CD8-positive, alpha-beta memory T cell (primary cell): ENCODE results near the gene SRBD1. TPM values are rescaled to one million over a fixed set of nuclear protein-coding genes. Genes with fewer than 3 reads are reported as not detected.

Experiments used
- CTCF ChIA-PET: fragments of 350-600 bp; sonication (Branson Sonifier 250); formaldehyde crosslinking; loops from one replicate; lab custom pipeline; 2021; ENCODE audit warnings: antibody characterized with exemption; lab: Charles Lee
- POLR2A ChIA-PET: fragments of 350-600 bp; sonication (Branson Sonifier 250); formaldehyde crosslinking; loops from one replicate; lab custom pipeline; 2021; ENCODE audit warnings: antibody characterized with exemption; lab: Charles Lee
- DNase-seq, 5 donors: peaks; one replicate each; pipeline versions ENCODE4 v3.0.0 to v3.0.0-alpha.2; 2020 to 2022; ENCODE audit warnings: mixed read lengths in 1 of 5
- H3K27ac ChIP-seq: one replicate; pipeline ENCODE4 v1.7.0; 2013; ENCODE audit warnings: low read depth, mild to moderate bottlenecking, low read length, moderate library complexity
- H3K27me3 ChIP-seq: 2 replicates; pipeline ENCODE4 v1.7.0; 2013; ENCODE audit warnings: low read length, mild to moderate bottlenecking; ENCODE audit not compliant: insufficient read depth, poor library complexity, severe bottlenecking
- H3K36me3 ChIP-seq: 2 replicates; pipeline ENCODE4 v1.7.0; 2013; ENCODE audit warnings: mild to moderate bottlenecking, low read length, moderate library complexity; ENCODE audit not compliant: insufficient read depth
- H3K4me1 ChIP-seq: 2 replicates; pipeline ENCODE4 v1.7.0; 2013; ENCODE audit warnings: mild to moderate bottlenecking, low read length, moderate library complexity; ENCODE audit not compliant: insufficient read depth
- H3K4me3 ChIP-seq: 2 replicates; pipeline ENCODE4 v1.7.0; 2013; ENCODE audit warnings: mild to moderate bottlenecking, low read length
- H3K9me3 ChIP-seq: 2 replicates; pipeline ENCODE4 v1.7.0; 2013; ENCODE audit warnings: mild to moderate bottlenecking, low read length
- H3K27ac Mint-ChIP-seq, 8 donors: one replicate each; pipeline ENCODE4 v1.8.0; 2020 to 2021; ENCODE audit warnings: mixed read lengths in 8 of 8, mild to moderate bottlenecking in 6 of 8, inconsistent platforms in 3 of 8, moderate library complexity in 3 of 8
- H3K27me3 Mint-ChIP-seq, 2 donors: one replicate each; pipeline ENCODE4 v1.8.0; 2020 to 2021; ENCODE audit warnings: mixed read lengths in 2 of 2, mild to moderate bottlenecking in 1 of 2, moderate library complexity in 1 of 2
- H3K36me3 Mint-ChIP-seq, 3 donors: one replicate each; pipeline ENCODE4 v1.8.0; 2020 to 2021; ENCODE audit warnings: mixed read lengths in 3 of 3, inconsistent platforms in 1 of 3, mild to moderate bottlenecking in 1 of 3
- H3K4me1 Mint-ChIP-seq, 3 donors: one replicate each; pipeline ENCODE4 v1.8.0; 2020 to 2021; ENCODE audit warnings: mixed read lengths in 3 of 3, inconsistent platforms in 1 of 3, mild to moderate bottlenecking in 1 of 3
- H3K4me3 Mint-ChIP-seq, 7 donors: one replicate each; pipeline ENCODE4 v1.8.0; 2020 to 2021; ENCODE audit warnings: mixed read lengths in 7 of 7, mild to moderate bottlenecking in 6 of 7, moderate library complexity in 4 of 7, inconsistent platforms in 2 of 7
- H3K9me3 Mint-ChIP-seq, 5 donors: one replicate each; pipeline ENCODE4 v1.8.0; 2020 to 2022; ENCODE audit warnings: mixed read lengths in 5 of 5, mild to moderate bottlenecking in 3 of 5, moderate library complexity in 2 of 5, inconsistent platforms in 1 of 5
- polyA plus RNA-seq: library from polyadenylated mRNA; unstranded; fragments of 300-500 nt; fragmentation: Illumina TruSeq; gene quantifications from one replicate; pipeline ENCODE4 v1.2.3, GENCODE V29; 2021
- total RNA-seq, 2 experiments: library from RNA; stranded (reverse); gene quantifications; one replicate each; pipeline ENCODE4 v1.2.3, GENCODE V29; 2021

SRBD1 gene
- total and polyA plus RNA-seq, 3 experiments from 2014 or later: 12.7 to 18.9 (median 18.1) TPM

GRCh38 chr2:45554073-45554741 is 56.9 kb downstream of the SRBD1 start:
- Histone ChIP-seq H3K36me3 (peaks cover 4% of the 10 kb centered on the region), H3K27me3 (no peaks in the 10 kb centered on the region), H3K27ac (no peak overlapping the region), H3K4me3 (no peak overlapping the region), H3K9me3 (no peaks in the 10 kb centered on the region), H3K4me1 (no peaks in the 10 kb centered on the region)
- peak overlapping the region in 4 of 8 donors; percentile 0 to 59 (median 28) for H3K27ac Mint-ChIP-seq
- DNase-seq: no peak
- no peaks in the 10 kb centered on the region for H3K27me3 Mint-ChIP-seq
- no peak overlapping the region for H3K4me3 Mint-ChIP-seq
- peaks cover 17 to 52% (median 36%) of the 10 kb centered on the region in 3 donors for H3K36me3 Mint-ChIP-seq
- H3K9me3 Mint-ChIP-seq: no peaks in the 10 kb centered on the region
- ChIA-PET CTCF (no interaction called here), POLR2A (no interaction called here)
- H3K4me1 Mint-ChIP-seq: peaks cover 2 to 26% (median 5%) of the 10 kb centered on the region in 3 donors

GRCh38 chr2:45551862-45552261 is 59.2 kb downstream of the SRBD1 start:
- H3K36me3 Mint-ChIP-seq: peaks cover 14 to 64% (median 35%) of the 10 kb centered on the region in 3 donors
- no peaks in the 10 kb centered on the region for H3K27me3 Mint-ChIP-seq
- no peak overlapping the region for H3K27ac ChIP-seq
- DNase-seq: no peak
- H3K27ac Mint-ChIP-seq: peak overlapping the region in 4 of 8 donors; percentile 10 to 89 (median 32)
- H3K4me3 ChIP-seq: no peak overlapping the region
- H3K4me1 ChIP-seq: no peaks in the 10 kb centered on the region
- CTCF ChIA-PET: no interaction called here
- H3K9me3 ChIP-seq: no peaks in the 10 kb centered on the region
- peaks cover 2 to 23% (median 5%) of the 10 kb centered on the region in 3 donors for H3K4me1 Mint-ChIP-seq
- H3K9me3 Mint-ChIP-seq: no peaks in the 10 kb centered on the region
- H3K4me3 Mint-ChIP-seq: no peak overlapping the region
- no peaks in the 10 kb centered on the region for H3K27me3 ChIP-seq
- POLR2A ChIA-PET: no interaction called here
- peaks cover 4% of the 10 kb centered on the region for H3K36me3 ChIP-seq

GRCh38 chr2:45545943-45546342 is 65.1 kb downstream of the SRBD1 start:
- Histone ChIP-seq H3K4me1 (no peaks in the 10 kb centered on the region), H3K27me3 (no peaks in the 10 kb centered on the region), H3K27ac (no peak overlapping the region), H3K4me3 (no peak overlapping the region), H3K9me3 (peaks cover 3% of the 10 kb centered on the region), H3K36me3 (peaks cover 4% of the 10 kb centered on the region)
- POLR2A ChIA-PET: no interaction called here
- Mint-ChIP-seq H3K27ac (peak overlapping the region in 1 of 8 donors; percentile 3), H3K4me3 (no peak overlapping the region), H3K27me3 (no peaks in the 10 kb centered on the region), H3K36me3 (peaks cover 4 to 81% (median 25%) of the 10 kb centered on the region in 3 donors), H3K4me1 (peaks cover 0 to 6% (median 5%) of the 10 kb centered on the region in 3 donors), H3K9me3 (no peaks in the 10 kb centered on the region)
- no peak for DNase-seq
- CTCF ChIA-PET: no interaction called here

GRCh38 chr2:45543257-45543656 is 67.8 kb downstream of the SRBD1 start:
- peak overlapping the region in 1 of 8 donors; percentile 3 for H3K27ac Mint-ChIP-seq
- H3K4me1 Mint-ChIP-seq: no peaks in the 10 kb centered on the region
- H3K36me3 Mint-ChIP-seq: peaks cover 15 to 82% (median 17%) of the 10 kb centered on the region in 3 donors
- no peaks in the 10 kb centered on the region for H3K4me1 ChIP-seq
- DNase-seq: no peak
- no peak overlapping the region for H3K27ac ChIP-seq
- no peaks in the 10 kb centered on the region for H3K27me3 Mint-ChIP-seq
- CTCF ChIA-PET: no interaction called here
- no peaks in the 10 kb centered on the region for H3K27me3 ChIP-seq
- no peaks in the 10 kb centered on the region for H3K9me3 Mint-ChIP-seq
- no peak overlapping the region for H3K4me3 Mint-ChIP-seq
- H3K36me3 ChIP-seq: peaks cover 4% of the 10 kb centered on the region
- no peak overlapping the region for H3K4me3 ChIP-seq
- peaks cover 3% of the 10 kb centered on the region for H3K9me3 ChIP-seq
- POLR2A ChIA-PET: no interaction called here

GRCh38 chr2:45542013-45542412 is 69.1 kb downstream of the SRBD1 start:
- Mint-ChIP-seq H3K27me3 (no peaks in the 10 kb centered on the region), H3K27ac (no peak overlapping the region), H3K9me3 (no peaks in the 10 kb centered on the region), H3K4me3 (no peak overlapping the region), H3K4me1 (no peaks in the 10 kb centered on the region), H3K36me3 (peaks cover 24 to 82% (median 27%) of the 10 kb centered on the region in 3 donors)
- ChIA-PET CTCF (no interaction called here), POLR2A (no interaction called here)
- H3K36me3 ChIP-seq: peaks cover 4% of the 10 kb centered on the region
- H3K4me3 ChIP-seq: no peak overlapping the region
- no peak for DNase-seq
- H3K27me3 ChIP-seq: no peaks in the 10 kb centered on the region
- peaks cover 3% of the 10 kb centered on the region for H3K9me3 ChIP-seq
- no peak overlapping the region for H3K27ac ChIP-seq
- H3K4me1 ChIP-seq: no peaks in the 10 kb centered on the region

- H3K27me3 ChIP-seq: no peaks in the 10 kb centered on the region
- POLR2A ChIA-PET: no interaction called here
- CTCF ChIA-PET: interaction anchor here (0.6 kb wide), 1 partner anchor 1554 kb away, joined by 3 read pairs; no protein-coding TSS in a partner anchor
- no peak overlapping the region for H3K4me3 ChIP-seq
- Mint-ChIP-seq H3K27ac (no peak overlapping the region), H3K4me1 (no peaks in the 10 kb centered on the region), H3K9me3 (no peaks in the 10 kb centered on the region), H3K4me3 (no peak overlapping the region), H3K27me3 (no peaks in the 10 kb centered on the region), H3K36me3 (peaks cover 24 to 80% (median 29%) of the 10 kb centered on the region in 3 donors)
- H3K9me3 ChIP-seq: peaks cover 3% of the 10 kb centered on the region
- peaks cover 4% of the 10 kb centered on the region for H3K36me3 ChIP-seq
- H3K27ac ChIP-seq: no peak overlapping the region
- H3K4me1 ChIP-seq: no peaks in the 10 kb centered on the region
- no peak for DNase-seq
Measured at GRCh38 chr2:45541450-45541849, 69.6 kb downstream of the SRBD1 start.

GRCh38 chr2:45540942-45541341 is 70.1 kb downstream of the SRBD1 start:
- H3K36me3 Mint-ChIP-seq: peaks cover 24 to 75% (median 27%) of the 10 kb centered on the region in 3 donors
- Histone ChIP-seq H3K27ac (no peak overlapping the region), H3K27me3 (no peaks in the 10 kb centered on the region), H3K4me3 (no peak overlapping the region), H3K36me3 (peaks cover 4% of the 10 kb centered on the region), H3K4me1 (no peaks in the 10 kb centered on the region), H3K9me3 (peaks cover 3% of the 10 kb centered on the region)
- no peaks in the 10 kb centered on the region for H3K4me1 Mint-ChIP-seq
- H3K27ac Mint-ChIP-seq: peak overlapping the region in 1 of 8 donors; percentile 26
- no peak overlapping the region for H3K4me3 Mint-ChIP-seq
- POLR2A ChIA-PET: no interaction called here
- CTCF ChIA-PET: interaction anchor here (0.6 kb wide), 1 partner anchor 1553 kb away, joined by 3 read pairs; no protein-coding TSS in a partner anchor
- DNase-seq: peak in 1 of 5 donors; percentile 41
- H3K27me3 Mint-ChIP-seq: no peaks in the 10 kb centered on the region
- H3K9me3 Mint-ChIP-seq: no peaks in the 10 kb centered on the region

GRCh38 chr2:45533771-45534170 is 77.3 kb downstream of the SRBD1 start:
- H3K4me3 Mint-ChIP-seq: no peak overlapping the region
- H3K27ac ChIP-seq: no peak overlapping the region
- POLR2A ChIA-PET: no interaction called here
- no peaks in the 10 kb centered on the region for H3K9me3 ChIP-seq
- H3K4me1 Mint-ChIP-seq: peaks cover 0 to 2% (median 0%) of the 10 kb centered on the region in 3 donors
- no peak overlapping the region for H3K27ac Mint-ChIP-seq
- CTCF ChIA-PET: no interaction called here
- H3K9me3 Mint-ChIP-seq: no peaks in the 10 kb centered on the region
- H3K27me3 Mint-ChIP-seq: no peaks in the 10 kb centered on the region
- peaks cover 19 to 47% (median 22%) of the 10 kb centered on the region in 3 donors for H3K36me3 Mint-ChIP-seq
- H3K4me3 ChIP-seq: no peak overlapping the region
- no peaks in the 10 kb centered on the region for H3K4me1 ChIP-seq
- no peaks in the 10 kb centered on the region for H3K27me3 ChIP-seq
- no peaks in the 10 kb centered on the region for H3K36me3 ChIP-seq
- no peak for DNase-seq
